Hepatocyte (in vitro differentiated cells): ENCODE measurements around the gene ARL4A. TPM values are rescaled to one million over a fixed set of nuclear protein-coding genes. Genes with fewer than 3 reads are reported as not detected.

Experiments used
- DNase-seq: peaks from one replicate; pipeline ENCODE4 v3.0.0-alpha.2; 2016; ENCODE audit warnings: low spot score
- H2AFZ ChIP-seq: fragments of 200-600 bp; sonication (generic); 2 replicates; pipeline ENCODE4 v1.6.0; 2016; ENCODE audit warnings: antibody characterized with exemption, mild to moderate bottlenecking
- H3K27ac ChIP-seq: fragments of 200-600 bp; sonication (generic); 2 replicates; pipeline ENCODE4 v1.5.1; 2016; ENCODE audit warnings: mild to moderate bottlenecking
- H3K27me3 ChIP-seq: fragments of 200-600 bp; sonication (generic); 2 replicates; pipeline ENCODE4 v1.6.1; 2016
- H3K36me3 ChIP-seq: fragments of 200-600 bp; sonication (generic); replicated peaks from 2 replicates; pipeline ENCODE4 v1.5.1; 2016; ENCODE audit warnings: low read depth; ENCODE audit not compliant: insufficient read depth
- H3K4me1 ChIP-seq: fragments of 200-600 bp; sonication (generic); 2 replicates; pipeline ENCODE4 v1.5.1; 2016; ENCODE audit warnings: mild to moderate bottlenecking, moderate library complexity; ENCODE audit not compliant: insufficient read depth
- H3K4me2 ChIP-seq: fragments of 200-600 bp; sonication (generic); 2 replicates; pipeline ENCODE4 v1.6.0; 2016
- H3K4me3 ChIP-seq: fragments of 200-600 bp; sonication (generic); 2 replicates; pipeline ENCODE4 v1.5.1; 2016; ENCODE audit warnings: mild to moderate bottlenecking
- H3K79me2 ChIP-seq: fragments of 200-600 bp; sonication (generic); 2 replicates; pipeline ENCODE4 v1.6.0; 2017; ENCODE audit warnings: mild to moderate bottlenecking
- H3K9me2 ChIP-seq: fragments of 200-600 bp; sonication (generic); replicated peaks from 2 replicates; pipeline ENCODE4 v1.6.0; 2017; ENCODE audit warnings: mild to moderate bottlenecking; ENCODE audit not compliant: insufficient read depth
- H3K9me3 ChIP-seq: fragments of 200-600 bp; sonication (generic); 2 replicates; pipeline ENCODE4 v1.5.1; 2016; ENCODE audit warnings: low read depth, mild to moderate bottlenecking
- H4K20me1 ChIP-seq: fragments of 200-600 bp; sonication (generic); 2 replicates; pipeline ENCODE4 v1.6.0; 2016; ENCODE audit warnings: mild to moderate bottlenecking; ENCODE audit not compliant: insufficient read depth, poor library complexity, severe bottlenecking
- EZH2 ChIP-seq: fragments of 200-600 bp; sonication (generic); IDR thresholded peaks from 2 replicates; pipeline ENCODE4 v1.6.1; 2016; ENCODE audit warnings: antibody characterized with exemption, mild to moderate bottlenecking, borderline replicate concordance
- EZH2phosphoT487 ChIP-seq: fragments of 200-600 bp; sonication (generic); IDR thresholded peaks from one replicate; pipeline ENCODE4 v1.6.1; 2018; ENCODE audit warnings: antibody characterized with exemption, mild to moderate bottlenecking, low read depth, moderate library complexity; ENCODE audit not compliant: unreplicated experiment, severe bottlenecking
- WGBS: methylation state at CpG from one replicate; pipeline ENCODE4 v1.1.6; 2016; ENCODE audit warnings: low lambda C conversion rate; ENCODE audit errors: missing lambda C conversion rate; 5-methylcytosine and 5-hydroxymethylcytosine counted together
- polyA plus RNA-seq: library from polyadenylated mRNA; unstranded; fragments of >200 nt; fragmentation: Nextera tagmentation; extraction: Ambion mirVana; gene quantifications from 2 replicates; pipeline ENCODE4 v1.2.1, GENCODE V29; 2016
- total RNA-seq: library from RNA; depleted of rRNA; stranded (reverse); fragments of >200 nt; gene quantifications from 2 replicates; pipeline ENCODE4 v1.2.3, GENCODE V29; 2014
- TF ChIP-seq, protein P1 (sequence below): fragments of 200-600 bp; sonication (generic); IDR thresholded peaks from 2 replicates; pipeline ENCODE4 v1.5.1; 2016; ENCODE audit warnings: antibody characterized with exemption, mild to moderate bottlenecking; ENCODE audit not compliant: poor library complexity

Gene ARL4A
- total and polyA plus RNA-seq, 2 experiments from 2014 or later: 60.3 to 64.0 TPM

DNA sequence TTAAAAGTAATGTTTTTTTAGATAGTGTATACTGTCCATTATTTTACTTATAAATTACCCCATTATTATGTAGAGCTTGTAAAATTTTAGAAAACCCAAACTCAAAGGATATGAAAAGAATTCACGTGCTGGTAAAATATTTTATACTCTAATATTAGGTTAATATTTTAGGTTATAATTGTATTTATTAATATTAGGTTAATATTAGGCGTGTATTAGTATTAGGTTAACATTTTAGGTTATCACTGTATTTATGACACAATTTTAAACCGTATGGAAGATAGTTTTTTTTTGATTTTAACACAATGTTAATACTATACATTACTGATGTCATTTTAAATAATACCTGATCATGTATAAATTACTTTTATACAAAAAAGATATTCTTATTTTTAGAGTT lies 48.5 kb downstream of the ARL4A start:
- Histone ChIP-seq H3K4me1 (no peaks in the 10 kb centered on the region), H3K4me3 (no peak overlapping the region), H3K27ac (no peak overlapping the region), H3K36me3 (no peaks in the 10 kb centered on the region), H3K27me3 (no peaks in the 10 kb centered on the region), H3K9me2 (no peaks in the 10 kb centered on the region), H3K4me2 (no peak overlapping the region), H2AFZ (no peak overlapping the region), H4K20me1 (no peaks in the 10 kb centered on the region), H3K79me2 (no peaks in the 10 kb centered on the region), H3K9me3 (no peaks in the 10 kb centered on the region)
- DNase-seq: no peak
- no peak for TF ChIP-seq EZH2phosphoT487
- TF ChIP-seq EZH2: no peak
- TF ChIP-seq, protein P1, sequence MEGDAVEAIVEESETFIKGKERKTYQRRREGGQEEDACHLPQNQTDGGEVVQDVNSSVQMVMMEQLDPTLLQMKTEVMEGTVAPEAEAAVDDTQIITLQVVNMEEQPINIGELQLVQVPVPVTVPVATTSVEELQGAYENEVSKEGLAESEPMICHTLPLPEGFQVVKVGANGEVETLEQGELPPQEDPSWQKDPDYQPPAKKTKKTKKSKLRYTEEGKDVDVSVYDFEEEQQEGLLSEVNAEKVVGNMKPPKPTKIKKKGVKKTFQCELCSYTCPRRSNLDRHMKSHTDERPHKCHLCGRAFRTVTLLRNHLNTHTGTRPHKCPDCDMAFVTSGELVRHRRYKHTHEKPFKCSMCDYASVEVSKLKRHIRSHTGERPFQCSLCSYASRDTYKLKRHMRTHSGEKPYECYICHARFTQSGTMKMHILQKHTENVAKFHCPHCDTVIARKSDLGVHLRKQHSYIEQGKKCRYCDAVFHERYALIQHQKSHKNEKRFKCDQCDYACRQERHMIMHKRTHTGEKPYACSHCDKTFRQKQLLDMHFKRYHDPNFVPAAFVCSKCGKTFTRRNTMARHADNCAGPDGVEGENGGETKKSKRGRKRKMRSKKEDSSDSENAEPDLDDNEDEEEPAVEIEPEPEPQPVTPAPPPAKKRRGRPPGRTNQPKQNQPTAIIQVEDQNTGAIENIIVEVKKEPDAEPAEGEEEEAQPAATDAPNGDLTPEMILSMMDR: no peak
- 58% methylated on average over 3 of the region's 3 CpGs for WGBS

DNA sequence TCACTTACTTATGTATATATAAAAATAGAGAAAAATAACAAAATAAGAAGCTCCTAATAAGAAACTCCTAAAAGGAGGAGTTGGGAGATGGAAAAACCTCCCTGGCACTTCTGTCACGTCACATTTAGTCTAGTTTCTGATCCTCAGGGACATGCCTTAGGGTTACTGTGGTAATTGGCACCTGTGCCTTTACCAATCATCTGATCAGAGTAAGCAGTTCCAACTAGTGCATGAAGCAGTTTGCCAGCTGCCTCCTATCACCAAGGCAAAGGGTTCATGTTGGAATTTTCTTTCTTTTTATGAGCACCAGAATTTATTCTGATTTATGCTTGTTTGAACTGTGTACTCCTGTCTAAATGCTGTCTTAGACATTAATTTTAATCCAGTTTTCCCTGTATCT lies 49.9 kb downstream of the ARL4A start:
- H2AFZ ChIP-seq: no peak overlapping the region
- no peaks in the 10 kb centered on the region for H3K4me1 ChIP-seq
- H3K4me3 ChIP-seq: no peak overlapping the region
- no peaks in the 10 kb centered on the region for H3K9me3 ChIP-seq
- 77% methylated on average over 1 of the region's 1 CpG for WGBS
- no peaks in the 10 kb centered on the region for H3K9me2 ChIP-seq
- no peak for DNase-seq
- no peaks in the 10 kb centered on the region for H3K36me3 ChIP-seq
- TF ChIP-seq EZH2phosphoT487 (no peak), EZH2 (no peak)
- TF ChIP-seq, protein P1: no peak
- no peaks in the 10 kb centered on the region for H4K20me1 ChIP-seq
- no peak overlapping the region for H3K27ac ChIP-seq
- no peaks in the 10 kb centered on the region for H3K27me3 ChIP-seq
- H3K4me2 ChIP-seq: no peak overlapping the region
- no peaks in the 10 kb centered on the region for H3K79me2 ChIP-seq

DNA sequence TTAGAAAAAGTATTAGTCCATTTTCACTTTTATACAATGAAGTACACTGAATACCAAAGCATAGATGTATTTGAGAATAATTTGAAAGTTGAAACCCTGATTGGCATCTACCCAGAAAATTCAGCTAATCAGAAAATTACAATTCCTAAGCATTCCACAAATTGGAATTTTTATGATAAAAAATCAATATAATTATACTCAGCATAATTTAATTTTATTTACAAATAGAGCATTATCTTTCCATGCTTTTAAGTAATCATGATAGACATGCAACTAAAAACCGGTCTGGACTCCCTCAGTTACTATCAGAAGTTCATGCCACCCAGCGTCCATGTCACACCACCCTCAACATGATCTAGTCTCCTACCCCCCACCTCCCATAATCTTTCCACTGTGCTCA lies 50.4 kb downstream of the ARL4A start:
- no peak overlapping the region for H3K4me3 ChIP-seq
- H3K9me2 ChIP-seq: no peaks in the 10 kb centered on the region
- H3K4me2 ChIP-seq: no peak overlapping the region
- no peaks in the 10 kb centered on the region for H3K4me1 ChIP-seq
- DNase-seq: no peak
- 92% methylated on average over 2 of the region's 2 CpGs for WGBS
- H3K27me3 ChIP-seq: no peaks in the 10 kb centered on the region
- H3K36me3 ChIP-seq: no peaks in the 10 kb centered on the region
- no peaks in the 10 kb centered on the region for H4K20me1 ChIP-seq
- TF ChIP-seq EZH2phosphoT487: no peak
- no peak for TF ChIP-seq EZH2
- TF ChIP-seq, protein P1: no peak
- H3K9me3 ChIP-seq: no peaks in the 10 kb centered on the region
- no peak overlapping the region for H2AFZ ChIP-seq
- no peaks in the 10 kb centered on the region for H3K79me2 ChIP-seq
- no peak overlapping the region for H3K27ac ChIP-seq

DNA sequence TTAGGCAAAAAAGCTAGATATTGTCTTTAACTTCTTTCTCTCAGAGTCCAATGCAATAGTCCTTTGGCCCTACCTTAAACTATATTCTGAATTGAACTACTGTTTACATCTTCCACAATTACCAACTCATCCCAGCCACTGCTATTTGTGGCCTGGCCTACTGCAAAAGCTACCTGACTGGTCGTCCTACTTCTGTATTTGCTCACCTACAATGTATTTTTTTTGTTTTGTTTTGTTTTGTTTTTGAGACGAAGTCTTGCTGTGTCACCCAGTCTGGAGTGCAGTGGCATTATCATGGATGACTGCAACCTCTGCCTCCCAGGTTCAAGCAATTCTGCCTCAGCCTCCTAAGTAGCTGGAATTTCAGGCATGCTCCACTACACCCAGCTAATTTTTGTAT lies 51.2 kb downstream of the ARL4A start:
- 46% methylated on average over 2 of the region's 2 CpGs for WGBS
- Histone ChIP-seq H3K4me3 (no peak overlapping the region), H3K27ac (no peak overlapping the region), H3K27me3 (no peaks in the 10 kb centered on the region), H3K79me2 (no peaks in the 10 kb centered on the region), H4K20me1 (no peaks in the 10 kb centered on the region), H3K9me2 (no peaks in the 10 kb centered on the region), H3K36me3 (no peaks in the 10 kb centered on the region), H3K4me2 (no peak overlapping the region), H3K9me3 (no peaks in the 10 kb centered on the region), H2AFZ (no peak overlapping the region), H3K4me1 (no peaks in the 10 kb centered on the region)
- no peak for TF ChIP-seq EZH2phosphoT487
- no peak for TF ChIP-seq EZH2
- TF ChIP-seq, protein P1: no peak
- no peak for DNase-seq
